Uterus (tissue), 2 donors: ENCODE measurements around the gene CYP4F3.

Experiments
- POLR2A ChIP-seq, 2 donors: fragments of 450-650 bp; IDR thresholded peaks; one replicate each; pipeline ENCODE4 v1.6.1; 2016; ENCODE audit warnings: antibody characterized with exemption in 2 of 2, mild to moderate bottlenecking in 1 of 2, moderate library complexity in 1 of 2
- TF ChIP-seq, protein P1 (sequence below), 4 experiments: fragments of 200-600 bp in 2 of 4; fragments of 450-650 bp in 2 of 4; sonication (generic) in 2 of 4; IDR thresholded peaks; one replicate each; pipeline ENCODE4 v1.5.1; 2016 to 2019; ENCODE audit warnings: antibody characterized with exemption in 4 of 4, mild to moderate bottlenecking in 2 of 4, moderate library complexity in 1 of 4

- TF ChIP-seq POLR2A (IDR thresholded peaks at IDR 0.05): no peak
- TF ChIP-seq, protein P1, sequence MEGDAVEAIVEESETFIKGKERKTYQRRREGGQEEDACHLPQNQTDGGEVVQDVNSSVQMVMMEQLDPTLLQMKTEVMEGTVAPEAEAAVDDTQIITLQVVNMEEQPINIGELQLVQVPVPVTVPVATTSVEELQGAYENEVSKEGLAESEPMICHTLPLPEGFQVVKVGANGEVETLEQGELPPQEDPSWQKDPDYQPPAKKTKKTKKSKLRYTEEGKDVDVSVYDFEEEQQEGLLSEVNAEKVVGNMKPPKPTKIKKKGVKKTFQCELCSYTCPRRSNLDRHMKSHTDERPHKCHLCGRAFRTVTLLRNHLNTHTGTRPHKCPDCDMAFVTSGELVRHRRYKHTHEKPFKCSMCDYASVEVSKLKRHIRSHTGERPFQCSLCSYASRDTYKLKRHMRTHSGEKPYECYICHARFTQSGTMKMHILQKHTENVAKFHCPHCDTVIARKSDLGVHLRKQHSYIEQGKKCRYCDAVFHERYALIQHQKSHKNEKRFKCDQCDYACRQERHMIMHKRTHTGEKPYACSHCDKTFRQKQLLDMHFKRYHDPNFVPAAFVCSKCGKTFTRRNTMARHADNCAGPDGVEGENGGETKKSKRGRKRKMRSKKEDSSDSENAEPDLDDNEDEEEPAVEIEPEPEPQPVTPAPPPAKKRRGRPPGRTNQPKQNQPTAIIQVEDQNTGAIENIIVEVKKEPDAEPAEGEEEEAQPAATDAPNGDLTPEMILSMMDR (IDR thresholded peaks at IDR 0.05): no peak
Observed at GRCh38 chr19:15621801-15622200, 18.9 kb upstream of the CYP4F3 start.
